Peyer's patch (tissue), 4 donors: Measurements from ENCODE around the gene RXRA.
A peak's percentile ranks its signal among the peaks of the same experiment; 100 is the strongest.

Experiments
- POLR2A ChIP-seq, 2 donors: fragments of 450-650 bp; IDR thresholded peaks; one replicate each; pipeline ENCODE4 v1.5.1; 2017; ENCODE audit warnings: antibody characterized with exemption in 2 of 2, mild to moderate bottlenecking in 2 of 2, moderate library complexity in 2 of 2
- TF ChIP-seq, protein P1 (sequence below), 6 experiments: fragments of 450-650 bp in 4 of 6; fragments of 200-600 bp in 2 of 6; sonication (generic) in 1 of 6; IDR thresholded peaks; one replicate each; pipeline ENCODE4 v1.5.1; 2017 to 2019; ENCODE audit warnings: antibody characterized with exemption in 6 of 6, mild to moderate bottlenecking in 3 of 6, moderate library complexity in 1 of 6

- no peak for TF ChIP-seq POLR2A (IDR thresholded peaks at IDR 0.05)
- TF ChIP-seq, protein P1, sequence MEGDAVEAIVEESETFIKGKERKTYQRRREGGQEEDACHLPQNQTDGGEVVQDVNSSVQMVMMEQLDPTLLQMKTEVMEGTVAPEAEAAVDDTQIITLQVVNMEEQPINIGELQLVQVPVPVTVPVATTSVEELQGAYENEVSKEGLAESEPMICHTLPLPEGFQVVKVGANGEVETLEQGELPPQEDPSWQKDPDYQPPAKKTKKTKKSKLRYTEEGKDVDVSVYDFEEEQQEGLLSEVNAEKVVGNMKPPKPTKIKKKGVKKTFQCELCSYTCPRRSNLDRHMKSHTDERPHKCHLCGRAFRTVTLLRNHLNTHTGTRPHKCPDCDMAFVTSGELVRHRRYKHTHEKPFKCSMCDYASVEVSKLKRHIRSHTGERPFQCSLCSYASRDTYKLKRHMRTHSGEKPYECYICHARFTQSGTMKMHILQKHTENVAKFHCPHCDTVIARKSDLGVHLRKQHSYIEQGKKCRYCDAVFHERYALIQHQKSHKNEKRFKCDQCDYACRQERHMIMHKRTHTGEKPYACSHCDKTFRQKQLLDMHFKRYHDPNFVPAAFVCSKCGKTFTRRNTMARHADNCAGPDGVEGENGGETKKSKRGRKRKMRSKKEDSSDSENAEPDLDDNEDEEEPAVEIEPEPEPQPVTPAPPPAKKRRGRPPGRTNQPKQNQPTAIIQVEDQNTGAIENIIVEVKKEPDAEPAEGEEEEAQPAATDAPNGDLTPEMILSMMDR (IDR thresholded peaks at IDR 0.05): peak in 3 of 6 experiments; percentile 27 to 37 (median 34)
Measured at GRCh38 chr9:134438195-134438788, 112.0 kb downstream of the RXRA start.
